G401.6 (cell line): ENCODE measurements around the gene KANSL1.

ENCODE experiments used
- FAIRE-seq: peaks from 2 replicates; lab custom pipeline; 2012; peaks lifted over from hg19 to GRCh38; lab: Jason Lieb, UNC

Gene KANSL1

DNA sequence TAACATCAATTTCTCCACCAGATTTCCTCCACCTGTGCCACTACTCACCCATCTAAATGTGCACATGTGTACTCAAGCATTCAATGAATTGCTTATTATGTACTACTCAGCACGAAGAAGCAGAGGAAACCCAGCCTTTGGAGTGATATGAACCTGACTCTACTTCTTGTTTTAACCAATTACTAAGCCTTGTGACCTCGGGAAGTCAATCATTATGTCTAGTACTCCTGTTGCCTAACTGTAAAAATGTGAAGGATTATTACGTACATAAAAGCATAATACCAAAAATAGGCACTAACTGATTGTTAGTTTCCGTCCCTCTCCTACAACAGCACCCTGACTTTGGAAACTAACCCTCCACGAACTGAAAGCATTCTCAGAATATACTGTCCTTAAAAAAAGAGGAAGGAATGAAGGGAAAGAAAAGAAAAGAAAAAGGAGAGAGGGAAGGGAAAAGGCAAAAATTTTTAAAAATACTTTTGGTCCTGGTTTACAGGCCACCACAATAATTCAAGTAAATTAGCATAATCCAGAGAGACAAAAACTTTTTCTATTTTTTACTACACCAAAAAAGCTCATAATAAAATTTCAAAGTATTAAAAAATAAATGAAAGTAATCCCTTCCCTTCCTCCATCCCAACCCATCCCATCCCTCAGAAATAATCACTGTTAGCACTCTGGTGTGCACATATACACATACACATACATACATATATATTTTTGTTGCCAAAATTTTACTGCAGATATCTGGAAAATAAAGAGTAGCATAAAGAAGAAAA lies 53.6 kb downstream of the KANSL1 start:
- no peak for FAIRE-seq

DNA sequence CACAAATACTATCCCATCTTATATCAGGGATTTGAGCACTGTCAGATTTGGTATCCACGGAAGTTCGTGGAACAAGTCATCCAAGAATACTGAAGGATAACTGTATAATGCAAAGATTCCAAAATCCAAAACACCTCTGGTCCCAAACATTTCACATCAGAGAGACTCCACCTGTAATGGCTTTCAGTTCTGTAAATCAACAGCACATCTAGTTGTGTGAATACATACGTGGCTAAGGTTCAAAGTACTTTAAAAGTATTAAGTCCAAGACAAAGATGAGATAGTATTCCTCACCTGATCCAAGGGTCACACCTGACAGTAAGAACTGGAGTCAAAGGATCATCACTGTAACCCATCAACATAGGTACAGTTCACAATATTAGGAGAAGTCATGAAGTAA lies 54.8 kb downstream of the KANSL1 start:
- FAIRE-seq, result no peak

DNA sequence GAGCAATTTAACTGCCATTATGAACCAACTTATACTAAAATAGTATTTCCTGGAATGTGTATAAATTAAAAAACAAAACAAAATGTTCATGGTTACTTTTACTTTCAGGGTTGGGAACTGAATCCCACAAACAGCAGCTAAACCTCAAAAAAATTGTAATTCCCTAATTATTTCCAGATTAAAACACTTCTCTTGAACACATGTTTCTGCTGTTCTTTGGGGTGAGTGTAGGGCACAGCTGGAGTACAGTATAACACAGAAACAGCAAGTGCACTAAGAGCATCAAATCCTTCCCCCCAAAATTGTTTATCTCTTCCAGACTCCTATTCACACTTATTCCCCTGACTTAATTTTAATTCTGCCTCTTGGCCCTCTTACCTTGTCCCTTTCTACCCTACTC lies 56.4 kb downstream of the KANSL1 start:
- FAIRE-seq, result no peak

DNA sequence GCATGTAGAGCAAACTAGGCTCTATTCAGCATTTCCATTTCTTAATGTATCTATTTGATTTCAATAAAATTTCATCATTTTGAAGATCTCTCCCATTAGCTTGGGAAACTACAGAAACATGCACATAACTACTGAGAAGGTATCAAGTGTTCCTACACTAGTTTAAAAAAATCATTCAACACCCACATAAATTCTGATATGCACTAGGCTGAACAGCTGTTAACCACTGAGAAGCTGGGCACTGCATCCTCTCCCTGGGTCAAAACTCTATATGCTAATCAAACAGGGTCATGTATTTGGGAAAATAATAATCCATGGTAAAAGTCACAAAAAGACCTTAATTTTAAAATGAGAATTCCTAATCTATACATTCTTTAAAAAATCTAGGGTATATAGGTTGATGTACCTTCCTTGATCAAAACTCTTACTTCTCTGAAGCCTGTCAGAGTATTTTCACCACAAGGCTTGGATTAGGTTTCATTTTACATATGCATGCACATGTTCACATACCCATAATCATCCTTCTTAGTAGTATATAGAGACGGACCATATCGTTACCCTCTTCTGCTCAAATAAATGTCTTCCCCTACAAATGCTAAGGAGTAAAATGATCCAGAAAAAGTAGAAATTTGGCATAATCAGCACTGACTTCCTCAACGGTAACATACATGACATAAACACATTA lies 57.2 kb downstream of the KANSL1 start:
- FAIRE-seq, result no peak

DNA sequence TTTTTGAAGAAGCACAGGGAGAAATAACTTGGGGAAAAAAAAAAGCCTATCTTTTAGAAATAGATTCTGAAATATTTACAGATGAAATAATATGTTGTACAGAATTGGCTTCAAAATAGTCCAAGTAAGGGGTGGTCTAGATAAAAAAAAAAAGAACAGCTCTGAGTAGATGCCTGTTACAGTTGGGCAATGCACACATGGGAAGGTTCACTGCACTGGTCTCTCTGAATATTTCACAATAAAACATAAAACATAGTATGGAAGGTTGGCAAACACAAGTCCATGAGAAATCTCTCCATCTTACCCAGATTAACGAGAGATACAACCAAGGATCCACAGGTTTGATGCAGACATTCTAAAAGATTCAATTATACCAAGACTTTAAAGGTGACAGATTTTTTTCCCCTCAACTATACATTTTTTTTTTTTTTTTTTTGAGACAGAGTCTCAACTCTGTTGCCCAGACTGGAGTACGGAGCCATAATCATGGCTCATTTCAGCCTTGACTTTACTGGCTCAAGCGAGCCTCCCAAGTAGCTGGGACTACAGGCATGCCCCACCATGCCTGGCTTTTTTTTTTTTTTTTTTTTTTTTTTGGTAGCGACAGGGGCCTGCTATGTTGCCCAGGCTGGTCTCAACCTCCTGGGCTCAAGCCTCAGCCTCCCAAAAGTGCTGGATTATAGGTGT lies 58.0 kb downstream of the KANSL1 start:
- FAIRE-seq, result no peak

DNA sequence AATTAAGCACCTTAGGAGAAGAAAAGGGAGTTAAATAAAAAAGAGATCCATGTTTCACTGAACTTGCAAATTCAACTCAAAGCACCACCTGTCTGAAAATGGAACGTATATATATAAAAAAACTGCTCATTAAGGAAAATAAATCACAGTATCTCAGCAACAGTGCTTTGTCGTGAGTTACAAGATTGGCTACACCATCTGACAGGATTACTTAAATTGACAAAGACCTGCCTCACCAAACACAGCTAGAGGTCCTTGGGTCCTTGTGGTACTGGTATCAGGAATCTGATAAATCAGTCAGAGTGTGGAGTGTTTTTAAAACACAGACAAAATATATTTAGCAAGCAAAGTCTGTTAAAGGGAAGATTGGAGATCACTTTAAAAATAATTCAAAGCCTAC lies 63.9 kb downstream of the KANSL1 start:
- no peak for FAIRE-seq

DNA sequence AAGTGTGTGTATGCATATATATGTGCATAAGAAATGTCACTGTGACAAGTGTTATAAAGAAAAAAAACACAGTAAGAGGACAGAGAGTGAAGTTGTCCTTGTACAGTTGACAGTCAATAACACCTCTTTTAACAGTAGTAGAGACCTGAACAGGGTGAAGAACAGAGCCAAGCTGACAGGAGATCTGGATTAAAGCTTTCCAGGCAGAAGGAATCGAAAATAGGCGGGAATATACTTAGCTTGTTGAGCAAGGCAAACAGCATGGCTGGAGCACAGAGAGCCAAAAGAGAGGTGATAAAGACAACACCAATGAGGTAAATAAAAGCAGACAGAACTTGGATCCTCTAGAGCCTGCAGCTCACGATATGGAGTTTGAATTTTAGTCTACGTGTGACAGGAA lies 64.8 kb downstream of the KANSL1 start:
- FAIRE-seq, result no peak

DNA sequence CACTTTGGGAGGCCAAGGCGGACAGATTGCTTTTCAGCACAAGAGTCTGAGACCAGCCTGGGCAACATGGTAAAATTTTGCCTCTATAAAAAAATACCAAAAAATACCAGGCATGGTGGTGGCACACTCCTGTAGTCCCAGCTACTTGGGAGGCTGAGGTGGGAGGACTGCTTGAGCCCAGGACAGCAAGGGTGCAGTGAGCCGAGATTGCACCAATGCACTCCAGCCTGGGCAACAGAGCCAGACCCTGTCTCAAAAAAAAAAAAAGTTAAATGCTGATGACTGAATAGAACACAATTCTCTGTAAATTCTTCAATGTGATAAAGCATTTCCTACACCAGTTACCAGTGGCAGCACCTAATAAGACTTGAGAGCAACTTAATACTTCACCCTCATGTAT lies 65.7 kb downstream of the KANSL1 start:
- no peak for FAIRE-seq

DNA sequence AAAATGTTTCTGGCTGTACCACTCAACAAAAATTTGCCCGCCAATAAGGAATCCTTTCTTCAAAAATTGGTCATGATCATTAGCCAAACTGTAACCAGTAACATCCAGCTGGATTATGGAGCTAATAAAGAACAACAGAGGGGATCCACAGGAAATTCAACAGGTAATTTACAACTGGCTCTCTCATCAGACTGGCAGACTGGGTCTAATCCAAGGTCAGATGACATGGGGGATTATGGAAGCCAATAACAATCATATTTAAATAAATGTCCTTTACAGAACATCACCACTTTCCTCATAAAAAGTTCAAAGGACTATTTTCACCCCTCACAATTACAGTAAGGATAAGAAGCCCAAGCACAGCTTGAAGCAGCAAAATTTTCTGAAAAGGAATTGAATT lies 66.4 kb downstream of the KANSL1 start:
- no peak for FAIRE-seq

DNA sequence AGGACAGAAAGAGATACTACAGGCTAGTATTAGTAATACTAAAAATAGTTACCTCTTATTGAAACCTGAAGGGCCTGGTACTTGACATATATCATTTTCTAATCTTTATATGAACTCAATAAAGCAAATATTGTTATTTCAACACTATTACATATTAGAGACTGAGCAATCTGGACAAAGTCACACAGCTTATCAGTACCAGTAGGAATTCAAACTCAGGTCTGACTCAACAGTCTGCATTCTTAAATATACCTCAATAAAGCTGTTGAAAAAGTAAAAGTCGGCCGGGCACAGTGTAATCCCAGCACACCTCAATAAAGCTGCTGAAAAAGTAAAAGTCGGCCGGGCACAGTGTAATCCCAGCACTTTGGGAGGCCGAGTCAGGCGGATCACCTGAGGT lies 67.4 kb downstream of the KANSL1 start:
- FAIRE-seq, result no peak

DNA sequence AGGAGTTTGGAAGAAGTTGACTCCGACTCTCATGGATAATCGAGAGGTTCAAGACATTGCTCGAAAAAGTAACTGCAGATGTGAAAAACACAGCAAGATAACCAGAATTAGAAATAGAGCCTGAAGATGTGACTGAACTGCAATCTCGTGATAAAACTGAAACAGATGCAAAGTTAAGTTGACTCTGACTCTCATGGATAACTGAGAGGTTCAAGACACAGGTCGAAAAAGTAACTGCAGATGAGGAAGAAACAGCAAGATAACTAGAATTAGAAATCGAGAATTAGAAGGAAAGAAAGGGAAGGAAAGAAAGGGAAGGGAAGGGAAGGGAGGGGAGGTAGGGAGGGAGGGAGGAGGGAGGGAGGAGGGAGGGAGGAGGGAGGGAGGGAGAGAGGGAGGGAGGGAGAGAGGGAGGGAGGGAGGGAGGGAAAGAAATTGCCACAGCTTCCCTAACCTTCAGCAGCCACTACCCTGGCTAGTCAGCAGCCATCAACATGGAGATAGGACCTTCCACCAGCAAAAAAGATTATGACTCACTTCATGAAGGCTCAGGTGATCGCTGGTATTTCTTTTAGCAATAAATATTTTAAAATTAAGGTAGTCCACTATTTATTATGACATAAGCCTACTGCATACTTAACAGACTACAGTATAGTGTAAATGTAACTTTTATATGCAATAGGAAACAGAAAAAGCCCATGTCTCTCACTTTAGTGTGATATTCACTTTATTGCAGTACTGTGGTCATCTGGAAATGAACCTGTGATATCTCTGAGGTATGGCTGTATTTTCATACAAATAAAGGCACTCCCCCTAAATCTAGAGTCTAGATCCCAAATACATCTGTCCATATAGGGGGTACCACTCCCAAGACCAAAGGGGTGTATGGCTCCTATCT lies 68.3 kb downstream of the KANSL1 start:
- FAIRE-seq, result no peak

DNA sequence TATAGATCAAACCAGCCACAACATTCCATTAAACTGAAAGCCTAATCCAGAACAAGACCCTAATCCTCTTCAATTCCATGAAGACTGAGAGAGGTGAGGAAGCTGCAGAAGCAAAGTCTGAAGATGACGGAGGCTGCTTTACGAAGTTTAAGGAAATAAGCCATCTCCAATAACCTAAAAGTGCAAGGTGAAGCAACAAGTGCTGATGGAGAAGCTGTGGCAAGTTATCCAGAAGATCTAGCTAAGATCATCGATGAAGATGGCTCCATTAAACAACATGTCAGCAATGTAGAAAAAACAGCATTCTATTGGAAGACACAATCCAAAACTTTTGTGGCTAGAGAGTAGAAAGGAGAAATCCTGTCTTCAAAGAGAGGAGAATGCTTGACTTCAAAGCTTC lies 69.6 kb downstream of the KANSL1 start:
- FAIRE-seq, result no peak

DNA sequence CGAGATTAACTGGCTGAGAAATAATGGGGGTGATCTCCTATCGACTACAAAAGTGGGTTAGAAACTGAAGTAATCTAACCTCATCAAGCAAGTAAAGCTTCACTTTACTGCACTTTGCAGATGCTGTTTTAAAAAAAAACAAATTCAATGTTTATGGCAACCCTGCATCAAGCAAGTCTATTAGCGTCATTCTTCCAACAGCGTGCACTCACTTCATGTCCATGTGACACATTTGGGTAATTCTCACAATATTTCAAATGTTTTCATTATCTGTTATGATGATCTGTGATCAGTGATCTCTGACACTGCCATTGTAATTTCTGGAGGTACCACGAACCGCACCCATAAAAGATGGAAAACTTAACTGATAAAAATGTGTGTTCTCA lies 70.8 kb downstream of the KANSL1 start:
- no peak for FAIRE-seq

DNA sequence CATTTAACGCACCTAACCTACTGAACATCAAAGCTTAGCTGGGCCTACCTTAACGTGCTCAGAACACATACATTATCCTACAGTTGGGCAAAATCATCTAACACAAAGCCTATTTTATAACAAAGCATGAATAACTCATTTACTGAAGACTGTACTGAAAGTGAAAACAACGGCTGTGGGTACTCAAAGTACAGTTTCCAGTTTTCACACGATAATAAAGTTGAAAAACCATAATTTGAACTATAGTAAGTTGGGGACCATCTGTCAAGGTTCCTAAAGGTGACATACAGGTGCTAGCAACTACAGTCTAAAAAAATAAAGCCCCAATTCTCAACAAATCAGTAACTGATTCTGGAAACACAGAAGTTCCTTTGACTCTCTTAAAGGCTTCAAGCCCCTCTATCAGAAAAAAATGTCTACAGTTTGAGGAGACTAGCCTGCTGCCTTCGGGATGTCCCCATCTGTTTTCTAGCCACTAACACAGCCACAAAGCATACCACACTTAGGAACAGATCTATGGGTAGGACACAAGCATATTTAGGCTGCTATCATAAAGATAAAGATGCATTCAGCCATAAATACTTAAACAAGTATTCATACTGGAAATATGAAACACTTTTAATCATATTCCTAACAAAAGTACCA lies 71.3 kb downstream of the KANSL1 start:
- no peak for FAIRE-seq

DNA sequence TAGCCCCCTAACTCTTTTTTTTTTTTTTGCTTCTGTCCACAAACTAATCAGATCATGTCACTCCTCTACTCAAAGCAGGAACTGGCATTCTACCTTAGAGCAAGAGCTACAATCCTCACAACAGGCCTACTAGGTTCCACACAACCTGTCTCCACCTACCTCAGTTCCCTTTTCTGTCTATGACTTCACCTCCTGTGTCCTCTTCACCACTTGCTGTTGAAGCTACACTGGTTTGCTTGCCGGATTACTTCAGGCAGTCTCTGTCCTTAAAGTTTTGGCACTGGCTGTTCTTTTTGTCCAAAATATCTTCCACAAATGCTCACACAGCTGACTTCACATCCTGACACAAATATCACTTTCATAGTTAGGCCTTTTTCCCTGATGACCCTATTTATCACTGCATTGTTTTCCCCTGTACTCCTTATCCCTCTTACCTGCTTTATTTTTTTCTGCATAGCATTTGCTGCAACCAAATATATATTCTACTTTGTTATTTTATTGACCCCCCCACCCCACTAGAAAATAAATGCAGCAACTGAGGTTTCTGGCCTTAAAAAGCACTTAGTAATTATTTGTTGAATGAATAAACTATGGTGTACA lies 72.0 kb downstream of the KANSL1 start:
- no peak for FAIRE-seq

DNA sequence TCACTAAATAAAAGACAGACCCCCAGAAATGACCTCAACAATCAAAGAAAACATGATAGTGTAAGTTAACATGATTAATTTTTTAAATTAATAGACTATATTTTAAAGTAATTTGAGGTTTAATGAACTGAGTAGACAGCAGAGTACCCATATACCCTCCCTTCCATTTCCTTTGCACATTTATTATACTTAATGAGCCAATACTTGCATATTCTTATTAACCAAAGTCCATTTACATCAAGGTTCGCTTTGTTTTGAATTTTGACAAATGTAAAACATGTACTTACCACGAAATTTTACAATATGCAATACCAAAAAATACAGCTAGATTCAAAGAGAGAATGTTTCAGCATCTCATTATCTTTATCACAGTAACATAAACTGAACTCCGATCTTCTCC lies 72.7 kb downstream of the KANSL1 start:
- no peak for FAIRE-seq

DNA sequence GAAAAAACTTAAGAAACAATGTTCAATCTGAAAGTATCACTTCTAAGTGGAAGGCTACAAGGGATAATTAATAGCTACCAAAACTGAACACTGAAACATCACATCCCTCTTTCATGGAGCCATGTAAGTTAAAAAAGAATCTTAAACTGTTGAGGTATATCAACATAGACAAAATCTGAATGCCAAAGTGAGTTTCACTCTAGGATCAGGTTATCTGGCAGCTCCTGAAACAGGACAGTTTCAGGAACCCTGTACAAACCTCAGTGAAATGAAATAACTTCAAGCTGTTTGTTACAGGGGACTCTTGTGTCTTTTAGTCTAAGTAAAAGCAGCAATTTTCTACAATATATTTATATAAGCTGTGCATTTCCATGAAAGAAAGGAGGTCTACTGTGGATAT lies 73.2 kb downstream of the KANSL1 start:
- no peak for FAIRE-seq

DNA sequence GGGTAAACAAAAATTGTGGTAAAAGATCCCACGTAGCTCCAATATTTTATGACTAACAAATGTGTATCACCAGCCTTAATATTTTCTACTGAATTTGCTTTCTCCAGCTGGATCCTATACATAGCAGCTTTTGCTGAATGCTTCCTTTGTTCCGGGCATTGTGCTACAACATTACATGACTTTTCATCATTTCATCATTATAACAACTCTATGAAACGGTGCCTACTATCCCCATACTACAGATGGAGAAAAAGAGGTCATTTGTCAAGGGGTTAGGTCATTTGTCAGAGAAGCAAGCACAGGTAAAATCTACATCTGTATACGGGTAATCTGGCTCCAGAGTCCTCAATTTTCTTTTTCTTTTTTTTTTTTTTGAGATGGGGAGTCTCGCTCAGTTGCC lies 74.3 kb downstream of the KANSL1 start:
- FAIRE-seq, result no peak

DNA sequence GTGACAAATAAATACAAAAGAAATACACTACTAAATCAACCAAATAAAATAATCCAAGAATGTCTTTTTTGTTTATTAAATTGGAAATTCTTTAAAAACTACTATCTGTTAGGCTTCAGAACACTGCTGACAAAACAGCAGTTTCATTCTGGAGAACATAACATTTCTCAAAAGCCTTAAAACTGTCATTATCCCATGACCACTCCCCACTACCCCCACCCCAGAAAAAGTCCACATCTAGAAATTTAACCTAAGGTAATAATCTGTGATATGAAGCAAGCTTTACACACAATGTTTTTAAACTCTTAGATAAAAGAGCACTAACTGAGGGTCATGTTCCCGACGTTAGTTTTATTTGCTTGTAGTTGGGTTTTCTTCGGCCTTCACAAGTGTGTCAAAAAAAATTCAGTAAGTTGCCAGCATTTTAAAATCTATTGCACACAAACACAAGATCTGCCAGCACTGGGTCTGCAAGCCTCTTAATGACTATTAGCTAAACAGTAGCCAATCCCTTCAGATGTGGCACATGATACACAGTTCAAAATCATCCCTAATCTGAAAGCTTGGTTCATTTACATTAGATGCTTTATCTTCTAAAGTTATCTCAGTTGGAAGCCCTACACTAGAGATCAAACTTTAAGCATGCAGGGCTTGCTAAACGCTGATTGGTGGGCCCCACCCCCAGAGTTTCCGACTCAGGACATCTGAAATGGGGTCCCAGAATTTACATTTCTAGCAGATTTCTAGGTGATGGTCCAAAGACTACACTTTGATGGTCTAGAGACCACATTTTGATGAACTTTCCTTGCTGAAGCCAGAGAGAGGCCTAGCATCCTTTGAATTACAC lies 75.2 kb downstream of the KANSL1 start:
- FAIRE-seq, result no peak

DNA sequence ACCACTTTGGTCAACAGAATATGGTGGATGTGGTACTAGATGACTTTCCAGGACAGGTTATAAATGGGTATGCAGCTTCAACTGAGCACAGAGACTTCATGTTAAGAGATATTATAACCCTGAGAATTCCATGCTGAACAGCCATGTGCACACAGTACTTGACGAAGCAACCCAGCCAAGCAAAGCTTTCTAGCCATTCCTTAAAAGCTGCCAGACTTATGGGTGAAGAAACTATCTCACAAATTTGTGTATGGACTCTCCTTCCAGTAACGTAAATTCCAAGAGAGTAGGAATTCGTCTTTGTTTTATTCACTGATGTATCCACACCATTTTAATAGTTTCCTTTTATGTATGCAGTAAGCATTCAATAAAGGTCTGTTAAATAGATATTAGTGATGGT lies 76.1 kb downstream of the KANSL1 start:
- no peak for FAIRE-seq

DNA sequence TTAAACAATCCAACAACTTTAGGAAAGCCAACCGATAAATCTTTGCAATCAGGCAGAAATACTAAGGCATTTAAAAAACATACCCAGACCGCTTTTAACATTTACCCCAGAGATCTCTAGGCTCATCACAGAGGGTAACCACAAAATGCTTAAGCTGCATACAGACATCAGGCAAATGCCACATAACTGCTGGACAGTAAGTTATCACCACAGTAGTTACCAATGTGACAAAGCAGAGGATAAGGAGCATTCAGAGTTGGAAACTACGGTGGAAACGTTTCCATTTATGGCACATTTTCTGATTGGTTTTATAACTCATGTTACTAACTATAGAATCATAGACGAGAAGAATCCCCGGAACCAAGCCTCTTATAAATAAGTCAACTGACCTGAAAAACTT lies 77.5 kb downstream of the KANSL1 start:
- no peak for FAIRE-seq
